T-helper 2 cell treated with Interferon-gamma antibody and Interleukin-4, amounts not matched to agents 100 ng/mL and 5 ng/mL, for 36 hours (primary cell): ENCODE results near the gene CCDC57. TPM values are rescaled to one million over a fixed set of nuclear protein-coding genes. Genes with fewer than 3 reads are reported as not detected.

Source experiments
- intact Hi-C: fragments of 100-400 bp; cut with micrococcal nuclease; formaldehyde crosslinking; loops from one replicate; pipeline ENCODE4 v1.15.1; 2023
- total RNA-seq: library from RNA; stranded (reverse); gene quantifications from 2 replicates; pipeline ENCODE4 v1.2.3, GENCODE V29; 2022

The CCDC57 gene
- total RNA-seq, 1 donor from 2014 or later, result 59.0 TPM

- intact Hi-C loops, result loop anchor here (10.0 kb wide), 1 partner anchor 178 kb away; the partner anchor contains the start of genes HEXD and OGFOD3
Measured at GRCh38 chr17:82237083-82237745, 24.6 kb upstream of the CCDC57 start.

- intact Hi-C loops, result loop anchor here (1.0 to 10.0 kb wide), 2 partner anchors 85 to 178 kb away; partner anchors contain the start of genes HEXD and OGFOD3
Measured at GRCh38 chr17:82236142-82236971, 23.7 kb upstream of the CCDC57 start.

DNA sequence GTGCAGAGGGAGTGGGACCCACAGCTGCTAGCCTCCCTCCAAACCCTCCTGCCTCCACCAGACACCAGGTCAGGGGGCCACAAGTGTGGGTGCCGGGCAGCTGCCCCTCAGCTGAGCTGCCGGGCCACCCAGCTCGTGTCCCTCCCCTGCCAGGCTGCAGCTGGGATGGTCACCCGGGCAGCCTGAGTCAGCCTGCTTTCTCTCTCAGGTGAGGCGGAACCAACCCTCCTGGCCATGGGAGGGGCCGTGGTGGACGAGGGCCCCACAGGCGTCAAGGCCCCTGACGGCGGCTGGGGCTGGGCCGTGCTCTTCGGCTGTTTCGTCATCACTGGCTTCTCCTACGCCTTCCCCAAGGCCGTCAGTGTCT, 23.1 kb upstream of the CCDC57 start:
- intact Hi-C loops, result loop anchor here (1.0 to 10.0 kb wide), 2 partner anchors 86 to 179 kb away; partner anchors contain the start of genes HEXD and OGFOD3

- intact Hi-C loops, result loop anchor here (10.0 kb wide), 1 partner anchor 180 kb away; the partner anchor contains the start of genes HEXD and OGFOD3
Measured at GRCh38 chr17:82235056-82235774, 22.6 kb upstream of the CCDC57 start.

- intact Hi-C loops, result loop anchor here (10.0 kb wide), 1 partner anchor 180 kb away; the partner anchor contains the start of genes HEXD and OGFOD3
Measured at GRCh38 chr17:82234211-82235055, 21.8 kb upstream of the CCDC57 start.

DNA sequence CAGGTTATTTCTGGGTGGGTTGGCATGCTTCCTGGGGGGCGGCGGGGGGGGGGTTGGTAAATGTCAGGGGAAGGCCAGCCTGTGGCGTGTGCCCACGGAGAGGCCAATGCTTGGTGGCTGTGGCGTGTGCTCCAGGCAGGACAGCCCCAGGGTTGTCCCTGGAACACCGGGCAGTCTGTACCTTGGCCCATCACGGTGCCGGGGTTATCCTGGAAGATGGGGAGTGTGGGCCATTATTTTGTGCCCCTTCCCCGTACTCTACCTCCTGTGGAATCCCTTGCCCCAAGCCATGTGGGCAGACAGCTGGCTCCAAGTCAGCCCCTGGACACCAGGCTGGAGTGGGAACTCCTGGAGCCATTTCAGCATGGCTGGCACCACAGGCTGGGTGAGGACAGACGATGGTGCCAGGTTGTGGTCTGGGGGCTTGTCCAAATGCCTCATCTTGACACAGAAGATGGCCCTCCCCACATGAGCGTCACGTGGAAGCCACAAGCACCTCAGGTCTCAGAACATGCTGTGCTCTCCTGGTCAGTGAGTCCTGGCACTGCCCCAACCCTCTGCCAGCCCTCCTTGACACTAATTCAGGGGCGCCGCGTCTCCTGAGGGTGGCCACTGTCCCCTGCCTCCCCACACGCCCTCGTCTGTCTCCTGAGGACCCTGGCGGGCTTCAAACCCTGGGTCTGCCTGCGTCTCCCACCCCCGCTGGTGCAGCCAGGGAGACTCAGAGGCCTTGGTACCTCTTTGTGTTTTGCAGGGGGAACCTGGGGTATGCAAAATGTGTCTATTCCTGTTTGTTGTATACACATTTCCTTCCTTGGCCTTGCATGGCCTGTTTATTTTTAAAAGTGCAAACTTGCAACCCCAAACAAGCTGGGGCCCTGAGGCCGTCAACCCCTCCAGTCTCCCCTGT, 20.5 kb upstream of the CCDC57 start:
- intact Hi-C loops, result loop anchor here (10.0 kb wide), 1 partner anchor 182 kb away; the partner anchor contains the start of genes HEXD and OGFOD3

DNA sequence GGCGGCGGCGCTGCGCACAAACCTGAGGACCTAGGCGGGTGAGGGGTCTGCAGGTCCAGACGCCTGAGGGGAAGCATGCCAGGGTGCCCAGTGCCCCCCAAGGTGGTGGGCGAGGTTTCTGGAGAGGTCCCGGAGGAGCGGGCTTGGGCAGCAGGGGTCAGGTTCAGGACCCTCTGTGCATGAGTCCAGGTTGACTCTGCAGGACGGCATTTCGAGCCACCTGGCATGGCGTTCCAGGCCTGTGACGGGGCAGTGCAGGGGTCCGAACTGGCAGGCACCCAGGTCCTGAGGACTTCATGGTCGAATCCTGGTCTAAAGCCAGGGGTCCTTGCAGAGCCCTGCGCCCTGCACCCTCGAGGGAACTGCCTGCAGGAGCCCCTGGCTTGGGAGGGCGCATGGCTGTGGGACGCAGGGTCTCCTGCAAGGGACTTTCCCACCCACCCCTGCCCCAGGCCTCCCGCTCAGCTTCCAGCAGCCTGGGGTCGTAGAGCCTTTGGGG, 19.7 kb upstream of the CCDC57 start:
- intact Hi-C loops, result loop anchor here (10.0 kb wide), 1 partner anchor 182 kb away; the partner anchor contains the start of genes HEXD and OGFOD3

DNA sequence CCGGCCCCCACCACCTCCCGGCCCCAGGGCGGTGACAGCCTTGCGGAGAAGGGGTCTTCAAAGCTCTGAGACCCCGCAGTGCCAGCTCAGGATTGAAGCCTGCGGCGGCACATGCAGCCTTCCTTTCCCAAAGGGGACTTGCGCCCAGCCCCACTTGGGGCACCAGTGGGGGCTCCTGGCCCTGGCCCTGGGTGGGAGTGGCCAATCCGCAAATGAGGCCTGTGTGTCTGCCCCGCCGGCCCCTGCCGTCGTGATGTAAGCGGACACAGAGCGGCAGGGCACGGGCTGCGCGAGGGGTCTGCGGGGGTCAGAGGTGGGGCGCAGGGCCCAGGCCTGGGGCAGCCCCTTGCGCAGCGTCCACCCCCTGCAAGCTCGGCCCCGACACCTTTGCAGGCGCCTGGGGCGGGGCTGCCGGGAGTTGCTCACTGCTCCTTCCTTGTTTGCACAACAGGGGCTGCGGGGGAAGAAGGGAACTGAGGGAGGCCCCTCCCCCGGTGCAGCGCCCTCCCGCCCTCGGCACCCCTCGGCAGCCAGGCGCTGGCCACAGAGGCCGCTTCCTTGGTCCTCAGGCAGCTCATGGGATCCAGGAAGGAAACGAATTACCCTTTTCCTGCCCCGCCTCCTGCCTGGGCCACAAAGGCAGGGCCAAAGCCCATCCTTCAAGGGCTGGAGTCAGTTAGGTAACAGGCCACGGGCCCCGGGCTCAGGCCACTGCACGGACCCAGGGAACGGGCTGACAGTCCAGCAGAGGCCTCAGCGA, 19.1 kb upstream of the CCDC57 start:
- intact Hi-C loops, result loop anchor here (10.0 kb wide), 1 partner anchor 183 kb away; the partner anchor contains the start of genes HEXD and OGFOD3

DNA sequence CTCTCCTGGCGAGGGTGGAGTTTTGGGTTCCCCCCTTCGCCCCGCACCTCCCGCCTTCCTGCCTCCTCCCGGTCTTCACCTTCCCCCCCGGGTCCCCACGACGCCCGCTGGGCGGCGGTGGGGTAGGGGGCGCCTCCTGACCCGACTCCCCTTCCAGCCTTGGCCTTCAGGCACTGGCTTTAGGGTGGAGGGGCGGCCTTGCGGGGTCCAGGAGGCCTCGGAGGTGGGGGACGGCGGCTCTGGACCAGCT, 18.6 kb upstream of the CCDC57 start:
- intact Hi-C loops, result loop anchor here (10.0 kb wide), 1 partner anchor 184 kb away; the partner anchor contains the start of genes HEXD and OGFOD3

DNA sequence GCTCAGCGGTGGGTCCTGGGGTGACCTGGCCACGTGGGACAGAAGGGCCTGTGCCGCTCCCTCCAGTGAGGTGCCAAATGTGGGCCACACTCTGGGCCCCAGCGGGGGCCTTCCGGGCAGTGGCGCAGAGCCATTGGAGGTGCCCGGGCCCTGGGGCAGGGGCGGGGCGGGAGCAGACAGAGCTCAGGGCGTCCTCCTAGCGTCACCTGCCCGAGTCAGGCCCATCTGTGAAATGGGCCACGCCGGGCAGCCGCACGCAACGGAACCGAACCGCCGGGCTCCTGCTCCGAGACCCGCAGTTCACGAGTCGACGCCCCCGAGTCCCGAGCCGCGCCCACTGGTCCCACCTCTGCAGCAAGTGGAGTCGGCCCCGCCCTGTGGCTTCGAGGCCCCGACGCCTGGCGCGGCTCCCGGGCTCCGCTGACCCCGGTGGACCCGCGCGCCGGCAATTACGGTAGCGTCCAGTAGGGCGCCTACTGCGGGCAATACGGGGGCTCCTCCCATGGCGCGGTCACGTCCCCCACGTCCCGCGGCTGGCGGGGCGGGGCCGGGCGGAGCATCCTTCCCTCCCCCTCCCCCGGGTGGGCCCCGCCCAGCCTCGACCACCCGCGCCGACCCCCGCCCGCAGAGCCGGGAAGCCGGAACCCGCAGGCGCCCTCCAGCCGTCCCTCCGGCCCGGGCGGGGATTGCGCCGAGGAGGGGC, 18.1 kb upstream of the CCDC57 start:
- intact Hi-C loops, result loop anchor here (10.0 kb wide), 1 partner anchor 184 kb away; the partner anchor contains the start of genes HEXD and OGFOD3

DNA sequence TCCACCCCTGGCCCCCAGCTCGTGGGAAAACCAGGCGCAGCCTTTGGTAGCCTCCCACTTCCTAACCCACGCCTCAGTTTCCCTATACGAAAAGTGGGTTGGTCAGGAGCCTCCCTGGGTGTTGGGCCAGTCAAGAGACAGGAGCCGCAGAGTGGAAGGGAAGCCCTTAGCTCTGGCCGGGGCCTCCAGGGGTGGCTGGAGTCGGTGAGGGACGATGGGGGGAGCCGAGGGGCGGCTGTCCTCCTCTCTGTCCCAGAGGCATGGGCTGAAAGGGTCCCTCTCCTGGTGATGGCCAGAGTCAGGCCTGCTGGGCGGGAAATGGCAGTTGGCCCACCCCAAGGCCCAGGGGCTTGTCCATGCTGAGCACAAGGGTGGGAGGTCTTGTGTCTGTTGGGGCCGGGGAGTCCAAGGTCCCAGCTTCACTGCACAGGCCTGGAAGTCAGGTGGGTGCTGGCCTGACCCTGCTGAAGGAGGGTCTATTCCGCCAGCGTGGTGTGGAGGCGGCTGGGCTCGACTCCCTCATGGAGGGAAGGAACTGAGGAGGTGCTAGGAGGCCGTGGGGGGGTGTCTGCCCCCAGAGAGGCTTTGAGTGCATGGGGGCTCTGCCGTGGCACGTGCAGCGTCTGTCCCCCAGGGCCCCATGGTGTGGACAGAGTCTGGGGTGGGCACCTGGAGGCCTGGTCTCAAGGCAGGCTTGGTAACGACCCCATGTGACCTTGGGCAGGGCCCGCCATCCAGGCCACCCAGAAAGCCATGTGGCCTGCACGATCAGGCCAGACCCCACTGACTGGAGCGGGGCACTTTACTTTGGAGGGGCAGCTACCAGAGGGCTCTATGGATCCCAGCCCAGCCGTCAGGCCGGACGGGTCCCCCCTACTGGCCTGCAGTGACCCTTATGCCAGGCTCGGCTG, 17.3 kb upstream of the CCDC57 start:
- intact Hi-C loops, result loop anchor here (5.0 to 10.0 kb wide), 2 partner anchors 185 to 198 kb away; partner anchors contain the start of genes HEXD, OGFOD3 and RAC3

DNA sequence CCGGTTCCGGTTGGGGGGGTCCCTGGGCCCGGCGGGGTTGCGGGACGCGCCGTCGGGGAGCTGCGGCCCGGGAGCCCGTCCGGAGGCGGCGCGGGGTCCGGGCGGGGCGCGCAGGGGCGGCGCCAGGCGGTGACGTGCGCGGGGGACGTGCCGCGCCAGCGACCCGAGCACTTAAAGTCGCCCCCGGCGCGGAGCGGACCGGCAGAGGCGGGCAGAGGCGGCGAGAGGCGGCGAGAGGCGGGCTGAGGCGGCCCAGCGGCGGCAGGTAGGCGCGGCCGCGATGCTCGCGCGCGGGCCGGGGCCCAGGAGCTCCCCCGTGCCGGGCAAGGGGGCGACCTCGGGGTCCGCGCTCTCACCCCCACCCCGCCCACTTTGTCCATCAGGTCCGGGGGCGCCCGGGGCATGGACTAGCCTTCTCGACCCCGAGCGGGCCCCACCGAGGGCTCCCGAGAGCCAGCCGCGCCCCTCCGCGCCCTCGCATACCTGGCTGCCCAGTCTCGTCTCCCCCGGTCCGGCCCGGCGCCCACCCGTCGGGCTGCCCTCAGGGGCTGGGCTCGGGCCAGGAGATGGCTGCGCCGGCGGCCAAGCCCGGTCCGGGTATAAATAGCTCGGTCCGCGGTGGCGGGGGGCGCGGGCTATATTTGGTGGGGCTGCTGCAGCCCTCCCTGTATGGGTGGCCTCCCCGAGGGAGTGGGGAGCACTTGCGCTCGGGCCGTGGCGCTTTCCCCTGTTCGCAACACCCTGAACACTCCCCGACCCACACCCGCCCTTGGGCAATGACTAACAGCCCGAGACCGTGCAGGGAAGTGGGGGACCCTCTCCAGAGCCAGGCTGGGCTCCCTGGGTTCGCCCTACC, 16.4 kb upstream of the CCDC57 start, which contains the start of gene SLC16A3:
TSS of gene SLC16A3 (plus strand) at position 201 of the 856 bp plus-strand sequence. CDS start 6,967 bp downstream, outside the sequence.
- intact Hi-C loops, result loop anchor here (5.0 kb wide), 1 partner anchor 197 kb away; the partner anchor contains the start of gene RAC3

DNA sequence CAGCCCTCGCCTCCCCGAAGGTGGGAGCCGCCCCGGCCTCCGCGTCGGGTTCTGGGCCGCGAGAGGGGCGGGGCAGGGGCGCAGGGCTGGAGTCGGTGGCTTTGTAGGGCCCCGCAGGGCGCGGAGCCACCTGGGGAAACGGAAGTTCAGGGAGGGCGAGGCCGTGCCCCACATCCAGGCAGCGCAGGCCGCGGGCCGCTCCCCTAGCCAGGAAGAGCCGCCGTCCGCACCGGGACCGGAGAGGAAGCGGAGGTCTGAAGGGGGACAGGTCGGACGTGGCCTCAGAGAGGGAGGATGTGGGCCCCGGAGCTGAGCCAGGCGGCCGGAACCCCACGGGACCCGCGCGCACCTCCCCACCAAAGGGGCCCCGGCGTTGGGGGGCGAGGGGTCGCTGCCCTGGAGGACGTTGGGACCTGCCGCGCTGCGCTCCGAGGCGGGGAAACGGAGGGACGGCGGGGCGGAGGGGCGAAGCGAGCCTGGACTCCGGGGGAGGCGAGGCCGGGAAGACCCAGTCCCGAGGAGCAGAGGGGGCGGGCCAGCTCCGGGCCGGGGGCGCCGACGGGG, 15.7 kb upstream of the CCDC57 start:
- intact Hi-C loops, result loop anchor here (5.0 kb wide), 1 partner anchor 196 kb away; the partner anchor contains the start of gene RAC3

DNA sequence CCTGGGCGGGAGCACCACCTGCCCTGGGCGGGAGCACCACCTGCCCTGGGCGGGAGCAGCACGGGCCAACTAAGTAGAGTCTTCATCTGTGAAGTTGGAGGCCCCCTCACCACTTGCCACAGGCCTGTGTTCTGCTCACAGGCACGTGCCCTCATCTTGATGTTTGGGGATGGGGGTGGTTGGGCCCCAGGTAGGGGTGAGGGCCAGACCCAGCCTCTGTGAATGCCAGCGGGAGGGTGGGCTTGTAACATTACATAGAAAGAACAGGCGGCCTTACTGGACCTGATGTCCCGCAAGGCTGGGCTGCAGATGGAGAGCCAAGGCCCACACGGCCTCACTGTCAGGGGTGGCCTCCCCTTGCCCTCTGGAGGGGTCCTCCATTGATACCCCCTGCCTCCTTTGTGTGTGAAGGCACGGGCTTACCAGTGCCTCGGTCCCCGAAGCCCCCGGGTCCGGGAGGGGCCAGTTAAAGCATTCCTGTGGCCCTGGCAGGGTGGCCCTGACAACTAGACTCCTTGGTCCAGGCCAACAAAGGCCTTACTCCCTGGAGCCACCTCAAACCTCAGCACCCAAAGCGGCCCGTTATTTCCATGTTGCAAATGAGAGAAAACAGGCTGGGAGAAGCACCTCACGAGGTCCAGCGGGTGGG, 15.1 kb upstream of the CCDC57 start:
- intact Hi-C loops, result loop anchor here (5.0 kb wide), 1 partner anchor 195 kb away; the partner anchor contains the start of gene RAC3
